ENCODE data around the gene PRMT6.

PRMT6 gene

DNA sequence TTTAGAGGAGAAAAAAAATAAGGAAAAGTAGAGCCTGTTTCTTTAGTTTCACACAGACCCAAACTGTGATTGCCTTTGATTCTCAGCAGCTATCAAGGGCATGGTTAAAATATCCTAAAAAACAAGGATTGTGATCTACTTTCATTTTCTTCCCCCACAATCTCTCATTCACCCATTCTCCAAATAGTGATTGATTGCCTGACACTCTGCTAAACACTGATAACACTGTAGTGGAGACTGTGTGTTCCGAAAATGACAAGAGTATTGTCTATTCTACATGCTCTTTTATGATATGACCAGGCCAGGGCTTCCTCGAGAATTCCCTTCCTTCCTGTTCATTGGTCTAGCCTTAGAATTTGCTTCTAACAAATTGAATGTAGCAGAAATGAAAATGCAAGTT lies 40.2 kb downstream of the PRMT6 start:
- DNase-seq: no peak

- no peak for DNase-seq
These were observed 42.5 kb downstream of the PRMT6 start for GRCh38 chr1:107098961-107099360.

GRCh38 chr1:107100331-107100984 lies 44.0 kb downstream of the PRMT6 start:
- no peak for DNase-seq

DNA sequence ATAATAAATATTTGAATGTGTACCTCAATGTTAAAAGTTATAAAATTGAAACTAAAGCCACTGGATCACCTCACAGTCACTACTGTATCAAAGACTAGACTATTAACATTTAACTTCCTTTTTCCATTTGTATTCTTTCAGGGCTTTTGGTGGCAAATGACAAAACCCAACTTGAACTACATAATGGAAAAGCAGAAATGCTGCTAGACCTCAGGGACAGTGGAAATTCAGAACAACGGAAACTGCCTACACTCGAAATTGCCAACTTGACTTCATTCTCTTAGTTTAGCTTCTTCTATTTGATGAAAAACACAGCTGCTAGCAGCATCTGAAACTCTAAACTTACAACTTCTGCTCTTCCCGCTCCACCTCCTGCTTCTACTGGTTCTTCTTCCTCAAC lies 49.4 kb downstream of the PRMT6 start:
- no peak for DNase-seq

All from hematopoietic multipotent progenitor cell treated with erythropoietin and hydrocortisone succinate and interleukin-3 and kit ligand, for 4 days (in vitro differentiated cells).